GM10266 (cell line): ENCODE results near the gene LRCH4.
A peak's percentile ranks its signal among the peaks of the same experiment; 100 is the strongest.
"Not testable (repeated sequence)": the region's sequence is repeated elsewhere in the genome, so short reads cannot be mapped to it uniquely, and the experiment has no call there.

Source experiments
- DNase-seq: peaks from one replicate; pipeline ENCODE4 v3.0.0; 2012; ENCODE audit errors: extremely low spot score
- TF ChIP-seq, protein P1 (sequence below): IDR thresholded peaks from 2 replicates; pipeline ENCODE4 v1.5.1; 2012; ENCODE audit warnings: mild to moderate bottlenecking, low read depth; ENCODE audit not compliant: control insufficient read depth, insufficient read depth; ENCODE audit errors: missing control alignments

Gene LRCH4

GRCh38 chr7:100539436-100540006, 46.4 kb downstream of the LRCH4 start:
- no peak for DNase-seq
- TF ChIP-seq, protein P1, sequence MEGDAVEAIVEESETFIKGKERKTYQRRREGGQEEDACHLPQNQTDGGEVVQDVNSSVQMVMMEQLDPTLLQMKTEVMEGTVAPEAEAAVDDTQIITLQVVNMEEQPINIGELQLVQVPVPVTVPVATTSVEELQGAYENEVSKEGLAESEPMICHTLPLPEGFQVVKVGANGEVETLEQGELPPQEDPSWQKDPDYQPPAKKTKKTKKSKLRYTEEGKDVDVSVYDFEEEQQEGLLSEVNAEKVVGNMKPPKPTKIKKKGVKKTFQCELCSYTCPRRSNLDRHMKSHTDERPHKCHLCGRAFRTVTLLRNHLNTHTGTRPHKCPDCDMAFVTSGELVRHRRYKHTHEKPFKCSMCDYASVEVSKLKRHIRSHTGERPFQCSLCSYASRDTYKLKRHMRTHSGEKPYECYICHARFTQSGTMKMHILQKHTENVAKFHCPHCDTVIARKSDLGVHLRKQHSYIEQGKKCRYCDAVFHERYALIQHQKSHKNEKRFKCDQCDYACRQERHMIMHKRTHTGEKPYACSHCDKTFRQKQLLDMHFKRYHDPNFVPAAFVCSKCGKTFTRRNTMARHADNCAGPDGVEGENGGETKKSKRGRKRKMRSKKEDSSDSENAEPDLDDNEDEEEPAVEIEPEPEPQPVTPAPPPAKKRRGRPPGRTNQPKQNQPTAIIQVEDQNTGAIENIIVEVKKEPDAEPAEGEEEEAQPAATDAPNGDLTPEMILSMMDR, result no peak

GRCh38 chr7:100538654-100539435, 47.1 kb downstream of the LRCH4 start, which contains the start of gene AGFG2:
AGFG2 (plus strand) TSS chr7:100539203; CDS start chr7:100539347, 144 bp downstream.
- TF ChIP-seq, protein P1, result no peak
- peak; percentile 98 for DNase-seq

GRCh38 chr7:100538348-100538653, 47.6 kb downstream of the LRCH4 start:
- TF ChIP-seq, protein P1, result no peak
- no peak for DNase-seq

- not testable (repeated sequence) for DNase-seq
Observed at GRCh38 chr7:100536695-100537094, 49.2 kb downstream of the LRCH4 start.

DNA sequence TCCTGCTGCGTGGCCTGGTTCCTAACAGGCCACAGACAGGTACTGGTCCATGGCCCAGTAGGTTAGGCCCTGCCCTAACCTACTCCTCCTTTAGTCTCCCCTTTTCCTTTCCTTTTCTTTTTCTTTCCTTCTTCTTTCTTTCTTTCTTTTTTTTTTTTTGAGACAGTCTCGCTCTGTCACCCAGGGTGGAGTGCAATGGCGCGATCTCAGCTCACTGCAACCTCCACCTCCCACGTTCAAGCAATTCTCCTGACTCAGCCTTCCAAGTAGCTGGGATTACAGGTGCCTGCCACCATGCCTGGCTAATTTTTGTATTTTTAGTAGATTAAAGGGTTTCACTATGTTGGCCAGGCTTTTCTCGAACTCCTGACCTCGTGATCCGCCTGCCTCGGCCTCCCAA, 49.9 kb downstream of the LRCH4 start:
- not testable (repeated sequence) for DNase-seq

- no peak for DNase-seq
Observed at GRCh38 chr7:100532165-100533022, 53.5 kb downstream of the LRCH4 start.

DNA sequence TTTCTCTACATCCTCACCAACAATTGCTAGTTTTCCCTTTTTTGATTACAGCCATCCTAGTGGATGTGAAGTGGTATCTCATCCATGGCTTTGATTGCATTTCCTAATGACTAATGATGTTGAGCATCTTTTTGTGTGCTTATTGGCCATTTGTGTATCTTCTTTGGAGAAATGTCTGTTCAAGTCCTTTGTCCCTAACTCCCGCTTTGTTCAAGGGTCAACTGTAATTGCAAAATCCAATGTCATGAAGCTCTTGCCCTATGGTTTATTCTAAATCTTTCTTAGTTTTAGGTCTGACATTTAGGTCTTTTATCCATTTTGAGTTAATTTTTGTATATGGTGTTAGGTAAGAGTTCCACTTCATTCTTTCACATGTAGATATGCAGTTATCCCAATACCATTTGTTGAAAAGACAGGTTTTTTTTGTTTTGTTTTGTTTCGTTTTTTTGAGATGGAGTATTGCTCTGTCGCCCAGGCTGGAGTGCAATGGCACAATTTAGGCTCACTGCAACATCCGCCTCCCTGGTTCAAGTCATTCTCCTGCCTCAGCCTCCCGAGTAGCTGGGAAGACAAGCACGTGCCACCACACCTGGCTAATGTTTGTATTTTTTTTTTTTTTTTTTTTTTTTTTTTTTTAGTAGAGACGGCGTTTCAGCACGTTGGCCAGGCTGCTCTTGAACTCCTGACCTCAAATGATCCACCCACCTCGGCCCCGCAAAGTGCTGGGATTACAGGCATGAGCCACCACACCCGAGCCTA, 57.6 kb downstream of the LRCH4 start:
- DNase-seq, result not testable (repeated sequence)

More at GRCh38 chr7:100532165-100533022, 53.5 kb downstream of the LRCH4 start:
- TF ChIP-seq, protein P1, result no peak
